ENCODE data around the gene CISH.

DNA sequence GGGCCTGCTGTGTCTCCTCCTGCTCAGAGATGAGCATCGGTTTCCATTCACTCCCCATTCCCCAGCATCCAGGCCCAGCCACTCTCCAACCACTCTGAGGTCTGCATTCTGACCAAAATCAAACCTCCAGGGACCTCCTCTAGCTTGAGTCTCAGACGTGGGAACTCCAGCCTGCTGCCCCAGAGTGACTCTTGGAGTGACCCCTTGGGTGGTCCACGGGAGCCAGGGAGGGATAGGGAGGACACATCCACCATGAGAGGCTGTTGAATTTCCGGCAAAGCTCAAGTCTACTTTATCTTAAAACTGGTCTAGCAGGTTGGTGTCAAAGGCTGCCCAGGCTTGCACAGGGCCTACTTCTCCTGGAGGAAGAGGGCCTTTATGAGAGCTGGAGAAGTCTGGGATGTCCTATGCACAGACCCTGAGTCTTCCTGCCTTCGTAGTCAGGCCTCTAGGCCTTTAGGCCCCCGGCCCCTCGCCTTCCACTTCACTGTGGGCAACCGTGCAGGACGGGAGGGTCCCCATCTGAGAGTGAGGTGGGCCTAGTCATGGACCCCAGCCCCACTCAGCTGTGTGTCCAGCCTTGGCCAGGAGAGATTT is 8.9 kb downstream of the CISH start:
- TF ChIP-seq ZBTB1 (CRISPR knock-in tag; IDR thresholded peaks at IDR 0.05; ENCODE audit: borderline replicate concordance, low read depth) (no peak), GABPA (tag; conservative IDR thresholded peaks at IDR 0.05; ENCODE audit: low read depth) (no peak), JUN (IDR thresholded peaks at IDR 0.05; ENCODE audit: borderline replicate concordance, low read depth, low read length) (no peak), JUN (CRISPR knock-in tag; IDR thresholded peaks at IDR 0.05; ENCODE audit: borderline replicate concordance) (no peak)
- TF ChIP-seq, protein P1, sequence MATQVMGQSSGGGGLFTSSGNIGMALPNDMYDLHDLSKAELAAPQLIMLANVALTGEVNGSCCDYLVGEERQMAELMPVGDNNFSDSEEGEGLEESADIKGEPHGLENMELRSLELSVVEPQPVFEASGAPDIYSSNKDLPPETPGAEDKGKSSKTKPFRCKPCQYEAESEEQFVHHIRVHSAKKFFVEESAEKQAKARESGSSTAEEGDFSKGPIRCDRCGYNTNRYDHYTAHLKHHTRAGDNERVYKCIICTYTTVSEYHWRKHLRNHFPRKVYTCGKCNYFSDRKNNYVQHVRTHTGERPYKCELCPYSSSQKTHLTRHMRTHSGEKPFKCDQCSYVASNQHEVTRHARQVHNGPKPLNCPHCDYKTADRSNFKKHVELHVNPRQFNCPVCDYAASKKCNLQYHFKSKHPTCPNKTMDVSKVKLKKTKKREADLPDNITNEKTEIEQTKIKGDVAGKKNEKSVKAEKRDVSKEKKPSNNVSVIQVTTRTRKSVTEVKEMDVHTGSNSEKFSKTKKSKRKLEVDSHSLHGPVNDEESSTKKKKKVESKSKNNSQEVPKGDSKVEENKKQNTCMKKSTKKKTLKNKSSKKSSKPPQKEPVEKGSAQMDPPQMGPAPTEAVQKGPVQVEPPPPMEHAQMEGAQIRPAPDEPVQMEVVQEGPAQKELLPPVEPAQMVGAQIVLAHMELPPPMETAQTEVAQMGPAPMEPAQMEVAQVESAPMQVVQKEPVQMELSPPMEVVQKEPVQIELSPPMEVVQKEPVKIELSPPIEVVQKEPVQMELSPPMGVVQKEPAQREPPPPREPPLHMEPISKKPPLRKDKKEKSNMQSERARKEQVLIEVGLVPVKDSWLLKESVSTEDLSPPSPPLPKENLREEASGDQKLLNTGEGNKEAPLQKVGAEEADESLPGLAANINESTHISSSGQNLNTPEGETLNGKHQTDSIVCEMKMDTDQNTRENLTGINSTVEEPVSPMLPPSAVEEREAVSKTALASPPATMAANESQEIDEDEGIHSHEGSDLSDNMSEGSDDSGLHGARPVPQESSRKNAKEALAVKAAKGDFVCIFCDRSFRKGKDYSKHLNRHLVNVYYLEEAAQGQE (IDR thresholded peaks at IDR 0.05; ENCODE audit: borderline replicate concordance): no peak
- TF ChIP-seq, protein P1 (CRISPR knock-in tag; IDR thresholded peaks at IDR 0.05; ENCODE audit: low read depth): no peak

Data from K562 (cell line).